ENCODE measurements around the gene NOS1. TPM values are rescaled to one million over a fixed set of nuclear protein-coding genes. Genes with fewer than 3 reads are reported as not detected.
"Not testable (repeated sequence)": the region's sequence is repeated elsewhere in the genome, so short reads cannot be mapped to it uniquely, and the experiment has no call there.

The NOS1 gene
- not detected for total RNA-seq

- no peak within 1 kb of the TSS for H3K27ac Mint-ChIP-seq
- H3K9me3 Mint-ChIP-seq: no peaks in the 10 kb centered on the region
- H3K36me3 Mint-ChIP-seq (ENCODE audit: low read depth): no peaks in the 10 kb centered on the region
- POLR2A ChIA-PET: no interaction called here
- CTCF ChIA-PET: no interaction called here
- peaks cover 46% of the 10 kb centered on the region for H3K27me3 Mint-ChIP-seq
- no peak within 1 kb of the TSS for H3K4me3 Mint-ChIP-seq
- DNase-seq: no peak
- H3K4me1 Mint-ChIP-seq: no peaks in the 10 kb centered on the region
Observed at GRCh38 chr12:117361347-117361751, at the start of gene NOS1. Gene NOS1, minus strand, starts transcription at chr12:117361626. Its CDS starts 30,557 bp downstream, at chr12:117331069.

- Mint-ChIP-seq H3K36me3 (ENCODE audit: low read depth) (no peaks in the 10 kb centered on the region), H3K27ac (no peak overlapping the region), H3K4me3 (no peak overlapping the region), H3K4me1 (no peaks in the 10 kb centered on the region), H3K27me3 (no peaks in the 10 kb centered on the region), H3K9me3 (no peaks in the 10 kb centered on the region)
- ChIA-PET CTCF (no interaction called here), POLR2A (no interaction called here)
- DNase-seq: no peak
Observed at GRCh38 chr12:117409286-117409685, 47.9 kb upstream of the NOS1 start.

GRCh38 chr12:117408161-117408791, 46.9 kb upstream of the NOS1 start:
- no peak for DNase-seq
- Mint-ChIP-seq H3K4me1 (no peaks in the 10 kb centered on the region), H3K27ac (no peak overlapping the region), H3K9me3 (no peaks in the 10 kb centered on the region), H3K4me3 (no peak overlapping the region), H3K36me3 (ENCODE audit: low read depth) (no peaks in the 10 kb centered on the region), H3K27me3 (no peaks in the 10 kb centered on the region)
- POLR2A ChIA-PET: no interaction called here
- CTCF ChIA-PET: no interaction called here

- CTCF ChIA-PET: no interaction called here
- H3K9me3 Mint-ChIP-seq: peaks cover 5% of the 10 kb centered on the region
- no peak overlapping the region for H3K27ac Mint-ChIP-seq
- H3K4me3 Mint-ChIP-seq: no peak overlapping the region
- DNase-seq: no peak
- no peaks in the 10 kb centered on the region for H3K4me1 Mint-ChIP-seq
- H3K27me3 Mint-ChIP-seq: no peaks in the 10 kb centered on the region
- H3K36me3 Mint-ChIP-seq (ENCODE audit: low read depth): no peaks in the 10 kb centered on the region
- POLR2A ChIA-PET: no interaction called here
Observed at GRCh38 chr12:117404940-117405339, 43.5 kb upstream of the NOS1 start.

GRCh38 chr12:117404203-117404853, 42.9 kb upstream of the NOS1 start:
- Mint-ChIP-seq H3K27me3 (no peaks in the 10 kb centered on the region), H3K27ac (no peak overlapping the region), H3K9me3 (peaks cover 5% of the 10 kb centered on the region), H3K36me3 (ENCODE audit: low read depth) (no peaks in the 10 kb centered on the region), H3K4me3 (no peak overlapping the region), H3K4me1 (no peaks in the 10 kb centered on the region)
- ChIA-PET CTCF (no interaction called here), POLR2A (no interaction called here)
- no peak for DNase-seq

GRCh38 chr12:117403586-117404139, 42.2 kb upstream of the NOS1 start:
- POLR2A ChIA-PET: no interaction called here
- no peaks in the 10 kb centered on the region for H3K27me3 Mint-ChIP-seq
- no peaks in the 10 kb centered on the region for H3K4me1 Mint-ChIP-seq
- H3K36me3 Mint-ChIP-seq (ENCODE audit: low read depth): no peaks in the 10 kb centered on the region
- CTCF ChIA-PET: no interaction called here
- DNase-seq: no peak
- no peak overlapping the region for H3K4me3 Mint-ChIP-seq
- peaks cover 5% of the 10 kb centered on the region for H3K9me3 Mint-ChIP-seq
- no peak overlapping the region for H3K27ac Mint-ChIP-seq

GRCh38 chr12:117402363-117402762, 40.9 kb upstream of the NOS1 start:
- POLR2A ChIA-PET: no interaction called here
- H3K27ac Mint-ChIP-seq: no peak overlapping the region
- H3K4me3 Mint-ChIP-seq: no peak overlapping the region
- H3K9me3 Mint-ChIP-seq: peaks cover 5% of the 10 kb centered on the region
- no peaks in the 10 kb centered on the region for H3K27me3 Mint-ChIP-seq
- H3K4me1 Mint-ChIP-seq: no peaks in the 10 kb centered on the region
- no peaks in the 10 kb centered on the region for H3K36me3 Mint-ChIP-seq (ENCODE audit: low read depth)
- no peak for DNase-seq
- CTCF ChIA-PET: no interaction called here

GRCh38 chr12:117400912-117401311, 39.5 kb upstream of the NOS1 start:
- Mint-ChIP-seq H3K36me3 (ENCODE audit: low read depth) (no peaks in the 10 kb centered on the region), H3K27me3 (no peaks in the 10 kb centered on the region), H3K27ac (no peak overlapping the region), H3K4me1 (no peaks in the 10 kb centered on the region), H3K4me3 (no peak overlapping the region), H3K9me3 (peaks cover 9% of the 10 kb centered on the region)
- POLR2A ChIA-PET: no interaction called here
- DNase-seq: no peak
- CTCF ChIA-PET: no interaction called here

GRCh38 chr12:117398482-117398881, 37.1 kb upstream of the NOS1 start:
- POLR2A ChIA-PET; H3K36me3 Mint-ChIP-seq (ENCODE audit: low read depth); DNase-seq; H3K4me3 Mint-ChIP-seq; H3K9me3 Mint-ChIP-seq; H3K27me3 Mint-ChIP-seq; H3K27ac Mint-ChIP-seq; CTCF ChIA-PET; H3K4me1 Mint-ChIP-seq: not testable (repeated sequence)

GRCh38 chr12:117395766-117396165, 34.3 kb upstream of the NOS1 start:
- Mint-ChIP-seq H3K36me3 (ENCODE audit: low read depth) (no peaks in the 10 kb centered on the region), H3K27me3 (no peaks in the 10 kb centered on the region), H3K9me3 (peaks cover 4% of the 10 kb centered on the region), H3K4me3 (no peak overlapping the region), H3K27ac (no peak overlapping the region), H3K4me1 (no peaks in the 10 kb centered on the region)
- ChIA-PET POLR2A (no interaction called here), CTCF (no interaction called here)
- DNase-seq: no peak

GRCh38 chr12:117394491-117394890, 33.1 kb upstream of the NOS1 start:
- H3K36me3 Mint-ChIP-seq (ENCODE audit: low read depth): no peaks in the 10 kb centered on the region
- no peaks in the 10 kb centered on the region for H3K4me1 Mint-ChIP-seq
- H3K27me3 Mint-ChIP-seq: no peaks in the 10 kb centered on the region
- H3K9me3 Mint-ChIP-seq: peaks cover 4% of the 10 kb centered on the region
- ChIA-PET POLR2A (no interaction called here), CTCF (no interaction called here)
- H3K4me3 Mint-ChIP-seq: no peak overlapping the region
- DNase-seq: no peak
- no peak overlapping the region for H3K27ac Mint-ChIP-seq

GRCh38 chr12:117393656-117394055, 32.2 kb upstream of the NOS1 start:
- H3K27me3 Mint-ChIP-seq: no peaks in the 10 kb centered on the region

GRCh38 chr12:117390866-117391265, 29.4 kb upstream of the NOS1 start:
- ChIA-PET POLR2A (no interaction called here), CTCF (no interaction called here)
- no peaks in the 10 kb centered on the region for H3K9me3 Mint-ChIP-seq
- DNase-seq: no peak
- H3K4me1 Mint-ChIP-seq: no peaks in the 10 kb centered on the region
- H3K27me3 Mint-ChIP-seq: no peaks in the 10 kb centered on the region
- no peaks in the 10 kb centered on the region for H3K36me3 Mint-ChIP-seq (ENCODE audit: low read depth)
- H3K4me3 Mint-ChIP-seq: no peak overlapping the region
- no peak overlapping the region for H3K27ac Mint-ChIP-seq

More at GRCh38 chr12:117393656-117394055, 32.2 kb upstream of the NOS1 start:
- Mint-ChIP-seq H3K4me1 (no peaks in the 10 kb centered on the region), H3K9me3 (peaks cover 4% of the 10 kb centered on the region), H3K4me3 (no peak overlapping the region), H3K27ac (no peak overlapping the region), H3K36me3 (ENCODE audit: low read depth) (no peaks in the 10 kb centered on the region)
- POLR2A ChIA-PET: no interaction called here
- CTCF ChIA-PET: no interaction called here
- no peak for DNase-seq

GRCh38 chr12:117388951-117389446, 27.6 kb upstream of the NOS1 start:
- Mint-ChIP-seq H3K4me1 (no peaks in the 10 kb centered on the region), H3K9me3 (no peaks in the 10 kb centered on the region), H3K4me3 (no peak overlapping the region), H3K36me3 (ENCODE audit: low read depth) (no peaks in the 10 kb centered on the region), H3K27ac (no peak overlapping the region), H3K27me3 (no peaks in the 10 kb centered on the region)
- POLR2A ChIA-PET: no interaction called here
- CTCF ChIA-PET: no interaction called here
- DNase-seq: no peak
